Stimulated activated CD4-positive, alpha-beta T cell treated with anti-CD3 and anti-CD28 coated beads, TNF-alpha, amount 100 ng/mL, for 4 hours (primary cell): ENCODE results near the gene CADM1.

Experiments
- DNase-seq, 3 experiments: peaks; one replicate each; pipeline ENCODE4 v3.0.0-alpha.2; 2020; ENCODE audit warnings: low read depth in 3 of 3

The CADM1 gene

DNA sequence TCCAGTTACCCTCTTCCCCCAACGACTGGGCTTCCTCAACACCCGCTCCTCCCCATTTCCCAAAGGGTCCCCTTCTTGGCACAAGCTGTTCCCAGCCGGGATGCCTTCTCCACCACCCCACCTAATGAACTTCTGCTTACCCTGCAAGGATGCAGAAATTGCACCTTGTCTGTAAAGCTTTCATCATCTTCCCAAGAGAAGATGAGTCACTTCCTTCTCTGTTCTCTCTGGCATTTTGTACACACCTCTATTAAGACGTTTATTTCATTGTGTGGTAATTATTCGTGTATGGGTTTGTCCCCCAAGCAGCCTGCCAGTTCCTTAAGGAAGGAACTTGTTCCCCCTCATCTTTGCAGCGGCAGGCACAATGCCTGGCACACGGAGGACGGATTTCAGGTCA is 351.1 kb downstream of the CADM1 start:
- no peak for DNase-seq

GRCh38 chr11:115151010-115151409 is 353.2 kb downstream of the CADM1 start:
- DNase-seq: no peak

- no peak for DNase-seq
Observed at GRCh38 chr11:115148691-115149090, 355.5 kb downstream of the CADM1 start.

GRCh38 chr11:115148101-115148500 is 356.1 kb downstream of the CADM1 start:
- DNase-seq: no peak

- no peak for DNase-seq
Observed at GRCh38 chr11:115147243-115147807, 356.9 kb downstream of the CADM1 start.

DNA sequence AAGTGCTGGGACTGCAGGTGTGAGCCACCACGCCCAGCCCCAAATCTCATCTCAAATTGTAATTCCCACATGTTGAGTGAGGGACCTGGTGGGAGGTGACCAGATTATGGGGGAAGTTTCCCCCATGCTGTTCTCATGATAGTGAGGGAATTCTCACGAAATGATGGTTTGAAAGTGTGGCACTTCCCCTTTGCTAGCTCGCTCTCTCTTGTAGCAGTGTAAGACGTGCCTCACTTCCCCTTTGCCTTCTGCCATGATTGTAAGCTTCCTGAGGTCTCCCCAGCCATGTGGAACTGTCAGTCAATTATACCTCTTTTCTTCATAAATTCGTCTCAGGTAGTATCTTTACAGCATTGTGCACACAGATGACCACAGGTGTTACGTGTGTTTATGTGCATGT is 357.8 kb downstream of the CADM1 start:
- DNase-seq: no peak

DNA sequence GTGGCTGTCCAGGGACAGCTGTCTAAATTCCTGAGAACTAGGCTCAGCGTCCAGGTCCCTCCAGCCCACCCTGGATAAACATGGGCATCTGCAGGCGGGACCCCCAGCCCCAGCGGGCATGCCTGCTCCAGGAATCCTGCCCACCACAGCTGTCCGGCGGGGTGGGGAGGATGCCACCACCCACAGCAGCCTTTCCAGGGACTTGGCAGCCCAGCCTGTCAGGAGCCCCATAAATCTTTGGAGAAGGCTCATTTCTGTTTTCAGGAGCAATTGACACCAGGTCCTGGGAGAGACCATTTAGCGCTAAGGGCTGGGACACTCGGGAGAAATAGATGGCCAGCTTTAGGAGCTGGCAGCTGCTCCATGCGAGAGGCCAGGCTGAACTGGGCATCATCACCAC is 358.9 kb downstream of the CADM1 start:
- DNase-seq: no peak

DNA sequence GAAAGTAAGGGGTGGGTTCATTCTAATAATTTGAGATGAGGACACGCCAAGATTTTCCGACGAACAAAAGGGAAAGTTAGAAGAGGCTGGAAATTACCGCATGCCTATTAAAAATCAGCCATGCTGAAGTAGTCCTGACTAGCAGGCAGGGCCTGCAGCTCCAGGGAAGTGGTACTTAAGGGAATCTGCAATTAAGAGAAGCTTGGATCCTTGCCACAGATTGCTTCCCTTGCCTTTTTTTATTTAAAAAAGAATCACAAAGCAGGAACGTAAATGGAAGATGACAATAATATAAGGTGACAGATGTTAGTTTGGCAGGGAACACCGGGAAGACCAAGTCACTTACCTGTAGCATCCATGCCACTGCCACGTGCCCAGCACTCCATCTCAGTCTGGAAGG is 359.3 kb downstream of the CADM1 start:
- DNase-seq: no peak

DNA sequence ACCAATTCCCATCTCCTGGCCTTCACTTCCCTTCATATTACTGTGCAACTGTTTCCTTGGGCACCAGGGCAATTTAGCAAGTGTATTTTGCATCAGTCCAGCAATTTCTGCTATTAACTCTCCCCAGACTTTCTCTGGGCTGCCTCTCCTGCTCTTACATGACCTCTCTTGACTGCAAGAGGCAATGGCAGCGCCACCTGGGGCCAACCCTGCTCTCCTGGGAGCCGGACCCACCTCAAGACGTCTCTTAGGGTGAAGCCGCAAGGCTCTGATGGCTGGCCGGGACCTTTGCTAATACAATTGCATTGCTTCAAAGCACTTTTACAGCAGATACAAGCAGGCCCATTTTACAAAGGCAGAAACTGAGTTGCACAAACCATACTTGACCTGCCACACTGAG is 360.2 kb downstream of the CADM1 start:
- no peak for DNase-seq

- DNase-seq: no peak
Observed at GRCh38 chr11:115141231-115142114, 362.7 kb downstream of the CADM1 start.

- no peak for DNase-seq
Observed at GRCh38 chr11:115135936-115136335, 368.3 kb downstream of the CADM1 start.

DNA sequence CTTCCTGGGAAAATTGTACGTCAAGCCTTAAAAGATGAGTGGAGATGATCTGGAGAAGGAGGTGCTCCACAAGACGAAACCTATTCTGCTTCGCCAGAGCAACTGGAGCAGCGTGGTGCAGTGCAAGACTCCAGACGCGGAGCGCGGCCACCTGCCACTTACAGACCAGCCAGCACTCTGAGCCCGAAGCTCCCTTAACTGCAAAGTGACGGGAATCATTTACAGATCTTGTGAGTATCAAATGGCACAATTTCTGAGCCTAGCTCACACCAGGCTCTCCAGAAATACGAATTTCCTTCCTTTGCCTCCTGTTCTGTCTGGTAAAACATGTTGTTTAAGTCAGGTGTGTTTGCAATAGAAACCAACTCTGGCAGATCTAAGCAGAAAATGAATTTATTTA is 369.3 kb downstream of the CADM1 start:
- no peak for DNase-seq

GRCh38 chr11:115133475-115134209 is 370.6 kb downstream of the CADM1 start:
- no peak for DNase-seq

GRCh38 chr11:115132436-115133228 is 371.6 kb downstream of the CADM1 start:
- no peak for DNase-seq

GRCh38 chr11:115129473-115130289 is 374.5 kb downstream of the CADM1 start:
- DNase-seq: no peak

DNA sequence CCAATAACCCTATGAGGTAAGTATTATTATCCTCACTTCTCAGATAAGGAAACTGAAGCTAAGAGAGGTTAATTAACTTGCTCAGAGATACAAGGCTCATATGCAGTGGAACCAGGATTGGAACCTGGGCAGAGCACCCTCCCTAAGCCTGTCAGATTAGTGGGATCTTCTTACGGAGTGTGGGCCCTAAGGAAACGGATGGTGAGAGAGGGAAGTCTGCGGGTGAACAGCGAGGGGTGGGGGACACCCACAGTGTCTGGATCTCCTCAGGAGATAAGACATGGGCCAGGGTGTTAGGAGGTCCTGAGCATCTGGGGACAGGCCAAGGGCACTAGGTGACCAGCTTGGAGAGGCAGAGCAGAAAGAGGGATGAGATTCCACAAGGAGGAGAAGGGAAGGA is 376.0 kb downstream of the CADM1 start:
- DNase-seq: no peak

- no peak for DNase-seq
Observed at GRCh38 chr11:115127790-115128189, 376.4 kb downstream of the CADM1 start.

GRCh38 chr11:115126515-115127208 is 377.6 kb downstream of the CADM1 start:
- DNase-seq: no peak

- DNase-seq: no peak
Observed at GRCh38 chr11:115126092-115126491, 378.1 kb downstream of the CADM1 start.

- DNase-seq: no peak
Observed at GRCh38 chr11:115124786-115125185, 379.4 kb downstream of the CADM1 start.
